HG03457 (cell line): ENCODE measurements around the gene PRICKLE2.

ENCODE experiments used
- ATAC-seq: cut with Tn5 transposase; IDR thresholded peaks from one replicate; pipeline ENCODE4 v1.9.1; 2021; ENCODE audit warnings: moderate number of reproducible peaks; ENCODE audit not compliant: unreplicated experiment

Gene PRICKLE2

DNA sequence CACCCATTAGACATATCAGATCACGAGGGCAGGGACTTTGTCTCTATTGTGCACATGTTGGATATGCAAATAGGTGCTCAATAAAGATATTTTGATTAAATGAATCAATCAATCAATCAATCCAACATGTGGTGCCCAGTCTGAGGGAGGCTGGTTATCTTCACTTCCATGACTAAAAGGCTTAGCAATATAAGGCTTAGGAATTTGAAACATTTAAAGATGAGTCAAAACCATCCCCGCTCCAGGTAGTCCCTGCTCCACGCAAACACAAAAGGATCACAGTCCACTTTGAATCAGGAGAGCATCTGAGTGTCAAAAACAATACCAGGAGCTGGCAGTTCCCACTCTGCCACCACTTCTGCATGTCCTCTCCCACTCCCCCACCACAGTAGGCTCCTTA lies 25.8 kb upstream of the PRICKLE2 start:
- ATAC-seq: no peak

- ATAC-seq: no peak
These were observed 22.9 kb upstream of the PRICKLE2 start for GRCh38 chr3:64247991-64248646.

DNA sequence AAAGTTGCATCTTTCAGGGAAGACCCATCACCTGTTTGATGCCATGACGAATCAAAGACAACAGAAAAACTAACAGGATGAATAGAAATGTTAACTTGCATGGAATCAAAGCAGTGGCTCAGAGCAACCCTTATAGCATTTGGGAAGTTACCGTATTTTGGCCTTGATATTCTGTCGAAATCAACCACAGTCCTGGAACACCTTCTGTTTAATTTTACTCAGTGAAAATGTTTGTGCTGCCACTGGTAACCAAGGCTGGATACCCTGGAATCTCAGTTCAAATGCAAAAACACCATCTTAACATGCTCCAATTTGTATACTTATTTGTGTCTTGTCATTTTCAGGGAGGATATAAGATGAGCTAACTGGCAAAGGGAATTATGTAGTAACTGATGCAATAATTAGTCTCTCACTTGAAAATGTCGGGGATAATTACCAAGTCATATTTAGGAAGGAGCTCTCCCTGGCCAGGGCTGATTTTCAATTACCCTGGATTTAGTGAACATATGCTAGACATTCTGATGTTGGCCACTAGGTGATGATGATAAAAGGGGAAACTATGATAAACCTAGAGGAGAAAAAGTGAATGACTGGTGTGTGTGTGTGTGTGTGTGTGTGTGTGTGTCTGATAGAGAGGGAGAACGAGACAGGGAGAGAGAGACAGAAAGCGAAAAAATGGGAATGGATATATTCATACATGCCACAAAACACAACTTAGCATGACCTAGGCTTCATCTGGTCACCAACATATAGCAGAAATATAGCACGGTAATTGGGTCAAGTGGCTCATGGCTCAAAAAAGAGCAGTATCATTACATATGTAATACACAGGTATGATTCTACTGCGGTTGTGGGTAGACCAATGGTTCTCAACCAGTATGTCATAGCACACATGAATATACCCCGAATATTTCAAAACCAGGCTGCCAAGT lies 19.0 kb upstream of the PRICKLE2 start:
- ATAC-seq: no peak

DNA sequence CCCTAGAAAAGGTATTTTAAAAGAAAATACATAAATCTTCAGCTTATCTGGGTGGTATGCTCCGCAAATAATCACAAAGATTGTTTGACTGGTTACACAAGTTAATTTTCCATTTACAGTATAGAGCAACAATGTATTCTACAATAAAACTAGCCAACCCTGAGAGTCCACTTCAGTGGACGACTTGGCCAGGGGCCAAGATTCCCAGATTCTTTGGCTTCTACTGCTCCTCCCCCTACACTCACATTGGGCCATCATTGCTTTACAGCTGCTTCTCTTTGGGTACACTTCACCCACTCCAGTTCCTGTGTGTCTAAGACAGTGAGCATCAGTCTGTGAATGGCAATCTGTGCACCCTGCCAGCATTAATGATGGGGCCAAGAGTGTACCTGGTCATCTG lies 17.2 kb upstream of the PRICKLE2 start:
- ATAC-seq: no peak

DNA sequence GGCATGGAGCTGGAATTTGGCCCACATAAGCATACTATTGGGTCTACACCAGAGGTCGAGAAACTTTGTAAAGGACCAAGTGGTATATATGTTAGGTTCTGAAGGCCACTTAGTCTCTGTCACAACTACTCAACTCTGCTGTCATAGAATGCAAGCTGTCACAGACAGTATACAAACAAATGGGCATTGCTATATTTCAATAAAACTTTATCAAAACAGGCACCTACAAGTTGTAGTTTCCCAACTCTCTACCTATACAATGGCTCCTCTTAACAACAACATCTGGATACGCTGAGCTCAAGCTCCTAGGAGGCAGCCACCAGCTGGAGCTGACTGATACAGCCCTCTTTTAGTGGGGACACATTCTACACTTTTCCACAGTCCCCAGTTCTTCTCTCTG lies 15.7 kb upstream of the PRICKLE2 start:
- ATAC-seq: no peak

GRCh38 chr3:64240396-64240795 lies 15.1 kb upstream of the PRICKLE2 start:
- no peak for ATAC-seq

DNA sequence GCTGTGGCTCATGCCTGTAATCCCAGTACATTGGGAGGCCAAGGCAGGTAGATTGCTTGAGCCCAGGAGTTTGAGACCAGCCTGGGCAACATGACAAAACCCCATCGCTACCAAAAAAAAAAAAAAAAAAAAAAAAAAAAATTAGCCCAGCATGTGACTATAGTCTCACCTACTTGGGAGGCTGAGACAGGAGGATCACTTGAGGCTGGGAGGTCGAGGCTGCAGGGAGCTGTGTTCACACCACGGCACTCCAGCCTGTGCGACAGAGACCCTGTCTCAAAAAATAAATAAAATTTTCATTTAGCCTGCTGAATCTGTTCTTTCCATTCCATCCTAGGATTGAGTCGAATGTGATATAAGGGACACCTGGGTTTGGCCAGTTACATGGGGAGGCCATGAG lies 14.6 kb upstream of the PRICKLE2 start:
- no peak for ATAC-seq

DNA sequence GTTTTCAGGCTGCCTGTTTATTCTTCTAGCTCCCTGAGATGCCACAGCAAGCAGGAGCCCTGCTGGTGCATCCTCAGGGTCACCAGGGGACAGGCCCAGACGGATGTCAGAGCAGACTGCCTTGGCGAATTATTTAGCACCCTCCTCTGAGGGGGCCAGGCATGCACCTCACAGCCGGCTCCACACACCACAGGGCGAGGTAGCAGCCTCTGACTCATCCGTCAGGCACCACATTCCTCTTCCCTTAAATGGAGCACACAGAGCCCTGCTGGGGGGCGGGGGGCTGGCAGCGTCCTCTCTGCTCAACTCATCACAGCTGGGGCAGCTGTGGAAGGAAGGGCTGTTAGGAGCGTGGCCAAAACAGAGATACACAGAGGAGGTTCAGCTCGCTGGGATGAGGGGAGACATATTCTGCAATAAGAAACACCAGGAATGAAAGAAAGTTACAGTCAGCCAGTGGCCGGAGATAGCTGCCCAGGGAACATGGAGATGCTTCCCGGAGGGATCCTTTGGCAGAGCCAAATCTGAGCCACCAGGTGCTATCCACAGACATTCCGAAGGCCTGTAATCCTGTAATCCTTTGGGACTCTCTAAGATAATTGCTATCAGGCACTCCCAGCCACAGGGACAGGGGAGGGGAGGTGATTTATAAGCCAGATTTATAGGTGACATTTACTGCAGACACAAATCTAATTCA lies 13.9 kb upstream of the PRICKLE2 start:
- no peak for ATAC-seq

GRCh38 chr3:64237083-64237482 lies 11.8 kb upstream of the PRICKLE2 start:
- ATAC-seq: no peak

DNA sequence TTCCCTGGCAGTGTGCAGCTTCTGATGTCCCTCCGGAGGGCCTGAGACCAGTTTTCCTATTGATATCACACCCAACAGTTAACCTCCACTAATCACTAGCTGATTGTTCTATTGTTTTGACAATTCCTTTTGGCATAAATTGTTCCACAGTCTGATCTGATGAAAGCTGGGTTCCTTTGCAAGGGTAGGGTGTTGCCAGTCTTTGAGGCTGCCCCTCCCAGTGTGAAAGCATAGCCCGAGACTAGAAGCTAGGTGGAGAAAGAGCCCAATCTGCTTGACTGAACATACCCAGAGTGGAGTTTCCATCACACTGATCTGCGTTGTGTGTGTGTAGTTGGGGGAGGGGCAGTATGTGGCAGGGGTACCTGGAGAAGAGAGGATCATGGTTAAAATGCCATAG lies 10.3 kb upstream of the PRICKLE2 start:
- no peak for ATAC-seq

- ATAC-seq: no peak
These were observed 9.3 kb upstream of the PRICKLE2 start for GRCh38 chr3:64234571-64234970.

DNA sequence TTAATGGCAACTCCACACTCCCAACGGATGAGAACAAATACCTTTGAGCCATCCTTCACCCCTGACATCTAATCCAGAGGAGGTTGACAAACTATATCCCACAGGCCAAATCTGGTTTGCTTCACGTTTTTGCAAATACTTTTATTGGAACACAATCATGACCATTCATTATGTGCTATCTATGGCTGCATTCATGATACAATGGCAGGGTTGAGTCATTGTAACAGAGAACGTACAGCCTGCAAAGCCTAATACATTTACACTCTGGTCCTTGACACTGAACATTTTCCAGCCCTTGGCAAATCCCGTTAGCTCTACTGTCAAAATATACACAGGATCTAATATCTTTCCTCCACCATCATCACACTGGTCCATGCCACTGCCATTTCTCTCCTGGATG lies 7.6 kb upstream of the PRICKLE2 start:
- no peak for ATAC-seq

GRCh38 chr3:64229903-64230302 lies 4.6 kb upstream of the PRICKLE2 start:
- no peak for ATAC-seq

DNA sequence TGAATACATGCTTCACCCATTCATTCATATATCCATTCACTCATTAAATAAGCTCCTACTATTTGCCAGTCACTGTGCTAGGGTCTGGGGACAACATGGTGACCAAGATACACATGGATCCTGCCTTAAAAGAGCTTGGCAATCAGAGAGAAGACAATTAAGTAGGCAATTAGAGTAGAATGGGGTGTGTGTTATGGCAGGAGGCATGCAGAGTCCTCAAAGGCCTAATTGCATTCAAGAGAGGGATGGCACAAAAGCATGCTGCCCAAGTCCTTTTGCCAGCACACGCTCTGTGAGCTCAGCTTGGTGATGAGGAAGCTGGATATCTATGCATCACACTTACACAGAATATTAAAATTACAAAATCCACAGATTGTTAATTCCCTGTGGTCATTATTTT lies 2.8 kb upstream of the PRICKLE2 start:
- ATAC-seq: no peak

DNA sequence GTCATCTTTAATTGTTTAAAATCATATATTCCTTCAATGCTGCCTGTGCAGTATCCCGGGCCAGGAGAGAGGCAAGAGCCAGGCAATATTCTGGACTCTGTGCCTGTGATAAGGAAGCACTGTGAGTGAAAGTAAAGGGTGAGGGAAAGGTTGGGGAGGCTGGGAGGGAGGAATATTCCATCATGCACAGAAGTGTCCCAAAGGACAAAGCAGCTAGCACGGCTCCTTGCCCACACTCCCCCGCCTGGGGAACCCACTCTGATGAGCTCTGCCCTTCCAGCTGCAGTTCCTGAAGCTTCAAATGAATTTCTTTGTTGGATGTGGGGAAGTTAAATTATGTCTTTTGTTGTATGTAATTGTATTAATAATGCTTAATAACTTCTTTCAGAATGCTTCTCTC lies 1.5 kb upstream of the PRICKLE2 start:
- no peak for ATAC-seq

DNA sequence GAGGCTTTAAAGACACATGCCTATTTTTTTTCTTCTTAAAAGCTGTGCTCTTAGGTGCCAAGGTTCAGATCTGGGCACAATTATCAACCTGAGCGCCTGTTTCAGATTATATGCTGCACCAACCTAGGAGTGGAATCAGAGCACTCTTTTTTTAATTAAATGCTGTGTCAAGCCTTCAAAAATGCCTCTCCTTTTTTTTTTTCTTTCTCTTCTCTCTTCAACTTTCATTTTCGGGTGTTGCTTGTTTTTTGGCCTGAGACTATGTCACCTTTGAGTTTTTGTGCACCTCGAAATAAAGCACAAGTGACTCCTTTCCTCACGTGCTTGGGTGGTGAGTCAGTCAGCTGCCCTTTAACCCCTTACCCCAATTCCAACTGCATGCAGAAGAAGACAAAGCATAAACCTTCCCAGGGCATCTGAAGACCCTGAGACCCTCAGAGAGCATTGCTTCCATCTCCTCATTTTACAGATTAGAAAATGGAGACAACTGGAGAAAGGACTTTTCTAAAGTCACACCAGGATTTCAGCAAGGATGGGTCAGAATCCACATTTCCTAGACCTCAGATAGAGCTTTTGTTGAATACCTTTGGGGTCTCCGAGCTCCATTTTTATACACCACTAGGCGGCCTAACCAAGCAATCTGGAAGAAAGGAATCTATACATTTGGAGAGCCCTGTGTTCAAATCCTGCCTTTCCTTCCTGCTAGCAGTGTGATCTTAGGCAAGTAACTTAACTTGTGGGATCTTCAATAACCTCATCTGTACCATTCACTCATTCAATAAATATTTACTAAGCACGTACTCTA lies 631 bp upstream of the PRICKLE2 start:
- no peak for ATAC-seq

DNA sequence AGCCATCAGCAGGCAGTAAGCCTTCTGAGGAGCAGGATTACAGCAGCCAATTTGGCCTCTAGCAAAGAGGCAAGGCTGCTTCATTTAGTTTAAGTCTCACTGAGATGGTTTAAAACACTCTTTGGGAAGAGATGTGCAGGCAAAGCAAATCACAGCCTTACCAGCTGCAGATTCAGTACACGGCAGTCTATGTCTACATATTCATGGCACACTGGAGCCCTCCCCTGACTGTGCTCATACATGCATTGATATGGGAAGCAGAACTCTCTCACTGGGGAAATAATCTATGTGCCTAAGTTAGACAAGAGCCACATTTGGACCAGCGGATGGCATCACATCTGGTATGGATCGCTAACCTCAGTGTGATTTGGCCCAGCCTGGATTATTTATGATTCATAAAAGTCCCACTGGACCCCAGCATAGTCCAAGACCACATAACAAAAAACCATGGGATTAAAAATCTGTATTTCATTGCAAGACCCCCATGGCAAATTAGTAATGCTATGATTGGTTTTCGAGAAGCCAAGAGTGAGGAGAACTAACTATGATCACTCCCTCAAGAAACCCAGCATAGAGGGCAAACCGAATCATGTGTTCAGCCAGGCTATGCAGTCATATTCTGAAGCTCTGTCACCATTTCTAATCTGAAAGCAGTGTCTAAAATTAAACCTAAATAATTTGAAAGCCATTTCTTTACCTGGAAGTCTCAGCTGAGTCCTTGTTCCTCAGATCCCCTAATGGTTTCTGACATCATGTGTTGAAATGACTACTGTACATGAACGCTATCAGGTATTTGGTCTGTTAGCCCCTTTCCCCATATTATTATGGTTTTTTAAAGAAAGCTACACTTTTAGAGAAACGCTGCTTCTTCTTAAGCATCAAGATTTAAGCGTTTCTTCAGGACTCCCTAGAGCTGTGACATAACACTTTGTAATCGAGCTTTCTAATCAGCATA lies 1.2 kb downstream of the PRICKLE2 start:
- ATAC-seq: no peak

GRCh38 chr3:64222501-64223111 lies 2.7 kb downstream of the PRICKLE2 start:
- ATAC-seq: no peak

- ATAC-seq: no peak
These were observed 3.6 kb downstream of the PRICKLE2 start for GRCh38 chr3:64221571-64222257.
